HG03432 (cell line): Measurements from ENCODE around the gene SMCO4.
"Not testable (repeated sequence)": the region's sequence is repeated elsewhere in the genome, so short reads cannot be mapped to it uniquely, and the experiment has no call there.

ENCODE experiments used
- ATAC-seq: cut with Tn5 transposase; IDR thresholded peaks from one replicate; pipeline ENCODE4 v1.9.1; 2021; ENCODE audit warnings: mild to moderate bottlenecking, moderate library complexity; ENCODE audit not compliant: unreplicated experiment

SMCO4 gene

DNA sequence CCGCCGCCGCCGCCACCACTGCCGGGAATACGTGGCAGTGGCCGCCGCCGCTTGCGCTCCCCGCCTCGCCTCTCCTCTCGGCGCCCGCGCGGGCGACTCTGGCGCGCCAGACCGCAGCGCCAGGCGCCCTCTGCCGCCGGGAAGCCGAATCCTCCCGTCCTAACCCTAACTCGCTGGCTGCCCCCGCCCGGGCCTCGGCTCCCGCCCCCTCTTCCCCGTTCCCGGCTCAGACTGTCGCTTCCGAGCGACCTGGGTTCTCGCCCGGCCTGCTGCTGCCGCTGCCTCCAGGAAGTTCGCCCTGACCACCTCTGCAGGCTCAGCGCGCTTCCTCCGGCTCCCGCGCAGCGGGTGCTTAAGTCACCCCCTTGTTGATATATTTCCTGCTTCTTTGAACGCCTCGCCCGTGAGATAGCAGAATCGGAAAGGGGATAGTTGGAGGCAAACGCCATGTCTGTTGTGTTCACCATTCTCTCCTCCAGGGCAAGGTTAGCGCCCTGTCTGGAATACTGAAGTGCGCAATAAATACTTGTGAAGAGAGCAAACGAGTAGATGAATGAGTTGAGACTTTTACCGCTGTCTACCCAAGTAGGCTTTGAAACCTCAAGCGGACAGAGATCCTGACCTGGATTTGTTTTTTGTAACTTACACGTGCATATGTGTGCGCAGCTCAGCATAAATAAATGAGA lies at the start of gene SMCO4:
SMCO4 (minus strand) TSS at position 100 of the 686 bp plus-strand sequence. CDS start 64,202 bp downstream, outside the sequence.
- ATAC-seq: peak; percentile 87

GRCh38 chr11:93591247-93591898 lies 48.2 kb upstream of the SMCO4 start:
- ATAC-seq: peak; percentile 84

DNA sequence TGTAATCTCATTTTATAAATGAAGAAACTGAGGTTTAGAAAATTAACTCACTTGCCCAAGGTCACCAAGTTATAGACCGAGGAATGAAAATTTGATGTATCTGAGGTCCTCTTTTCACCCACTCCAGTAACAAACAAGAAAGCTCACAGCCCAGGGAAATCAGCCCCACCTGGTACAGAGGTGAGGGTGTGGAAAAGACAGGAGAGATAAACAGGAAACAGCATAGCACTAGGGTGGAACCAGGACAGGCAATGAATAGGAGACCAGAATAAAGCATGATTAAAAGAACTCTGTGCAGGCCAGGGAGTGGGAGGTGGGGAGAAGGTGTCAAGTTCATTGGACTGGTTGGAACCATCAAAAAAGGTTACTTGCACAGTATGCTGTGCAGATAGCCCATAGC lies 46.2 kb upstream of the SMCO4 start:
- no peak for ATAC-seq

DNA sequence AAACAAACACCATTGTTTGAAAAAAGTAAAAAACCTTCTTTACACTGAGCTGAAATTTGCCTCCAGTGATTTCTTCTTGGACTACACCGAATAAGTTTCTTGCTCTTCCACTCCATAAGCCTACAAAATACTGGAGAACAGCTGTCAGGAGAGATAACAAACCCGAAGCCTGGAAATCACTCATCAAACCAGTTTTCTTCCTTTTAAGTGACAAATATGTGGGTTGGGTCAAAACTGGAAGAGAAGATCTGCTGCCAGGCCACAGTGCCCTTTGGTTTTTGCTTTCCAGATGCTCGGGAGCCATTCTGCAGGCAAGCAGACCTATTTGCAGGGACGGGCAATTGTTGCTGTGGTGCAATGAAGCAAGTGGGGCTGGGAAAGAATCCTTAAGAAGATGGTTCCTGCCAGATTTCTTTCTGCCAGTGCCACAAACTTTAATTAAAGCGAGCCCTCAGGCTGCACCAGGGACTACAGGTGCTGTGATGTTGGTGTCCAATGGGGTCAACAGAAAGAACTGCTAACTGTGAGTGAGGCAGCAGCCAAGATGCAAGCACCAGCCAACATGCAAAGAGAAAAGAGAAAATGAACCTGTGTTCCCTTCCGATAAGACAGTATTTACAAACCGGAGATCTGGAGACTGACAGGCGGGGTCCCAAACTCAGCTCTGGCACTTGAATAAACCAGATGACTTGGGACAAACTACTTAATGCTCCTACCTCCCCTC lies 44.8 kb upstream of the SMCO4 start:
- ATAC-seq: no peak

DNA sequence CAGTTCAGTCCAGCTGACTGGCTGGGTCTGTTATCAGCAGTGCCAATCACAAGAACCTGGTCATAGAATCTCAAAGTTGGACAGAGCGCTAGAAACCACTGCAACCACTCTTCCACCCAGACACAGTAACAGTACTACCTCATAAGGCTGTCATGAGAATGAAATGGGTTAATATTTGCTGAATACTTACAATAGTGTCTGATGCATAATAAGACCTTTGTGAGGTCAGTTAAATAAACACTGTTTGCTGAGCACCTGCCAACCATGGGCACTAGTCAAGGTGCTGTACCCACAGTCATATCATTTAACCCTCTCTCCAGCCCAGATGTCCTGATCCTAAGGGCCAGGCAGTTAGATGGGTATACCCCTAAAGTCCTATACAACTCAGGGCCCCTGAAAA lies 44.2 kb upstream of the SMCO4 start:
- ATAC-seq: not testable (repeated sequence)

DNA sequence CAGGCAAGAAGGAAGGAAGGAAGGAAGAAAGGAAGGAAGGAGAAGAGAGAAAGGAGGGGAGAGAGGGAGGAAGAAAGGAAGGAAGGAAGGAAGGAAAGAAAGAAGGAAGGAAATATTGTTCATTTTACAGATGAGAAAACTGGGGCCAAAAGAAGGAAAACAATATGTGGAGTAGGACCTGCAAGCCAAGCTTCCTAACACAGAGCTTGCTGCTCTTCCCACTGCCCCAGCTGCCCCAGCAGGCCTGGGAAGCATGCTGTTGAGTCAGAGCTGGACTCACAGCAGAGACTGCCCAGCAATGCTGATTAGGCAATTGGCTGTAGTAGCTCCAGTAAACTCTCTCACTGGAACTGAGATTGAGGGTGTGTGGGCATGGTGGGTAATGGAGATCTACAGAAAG lies 42.6 kb upstream of the SMCO4 start:
- ATAC-seq: no peak

- no peak for ATAC-seq
Observed at GRCh38 chr11:93583490-93583889, 40.3 kb upstream of the SMCO4 start.

DNA sequence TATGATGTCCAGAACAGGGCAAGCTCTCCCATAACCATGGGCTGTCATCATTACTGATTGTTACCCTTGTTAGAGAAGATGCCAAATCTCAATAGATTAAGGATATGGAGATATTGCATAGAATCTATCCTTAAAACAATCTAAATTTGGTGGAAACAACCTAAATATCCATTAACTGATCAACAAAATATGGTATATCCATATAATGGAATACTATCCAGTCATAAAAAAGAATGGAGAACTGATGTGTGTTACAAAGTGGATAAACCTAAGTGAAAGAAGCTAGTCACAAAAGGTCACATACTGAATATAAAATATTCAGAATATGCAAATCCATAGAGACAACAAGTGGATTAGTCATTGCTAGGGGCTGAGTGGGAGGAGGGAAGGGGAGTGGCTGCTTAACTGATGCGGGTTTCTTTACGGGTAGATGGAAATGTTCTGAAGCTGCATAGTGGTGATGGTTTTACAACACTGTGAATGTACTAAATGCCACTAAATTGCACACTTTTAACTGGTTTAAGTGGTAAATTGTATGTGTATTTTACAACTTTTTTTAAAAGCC lies 36.1 kb upstream of the SMCO4 start:
- no peak for ATAC-seq

DNA sequence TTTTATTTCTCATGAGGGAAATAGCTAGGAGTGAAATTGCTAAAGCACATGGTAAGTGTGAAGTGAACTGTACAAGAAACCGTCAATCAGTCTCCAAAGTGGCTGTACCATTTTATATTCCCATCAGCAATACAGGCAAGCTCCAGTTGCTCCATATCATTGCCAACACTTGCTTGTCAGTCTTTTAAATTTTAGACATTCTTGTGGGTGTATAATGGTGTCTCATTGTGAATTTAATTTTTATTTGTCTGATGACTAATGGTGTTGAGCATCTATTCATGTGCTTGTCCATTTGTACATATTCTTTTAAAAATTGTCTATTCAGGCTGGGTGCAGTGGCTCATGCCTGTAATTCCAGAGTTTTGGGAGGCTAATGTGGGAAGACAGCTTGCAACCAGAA lies 34.1 kb upstream of the SMCO4 start:
- no peak for ATAC-seq

DNA sequence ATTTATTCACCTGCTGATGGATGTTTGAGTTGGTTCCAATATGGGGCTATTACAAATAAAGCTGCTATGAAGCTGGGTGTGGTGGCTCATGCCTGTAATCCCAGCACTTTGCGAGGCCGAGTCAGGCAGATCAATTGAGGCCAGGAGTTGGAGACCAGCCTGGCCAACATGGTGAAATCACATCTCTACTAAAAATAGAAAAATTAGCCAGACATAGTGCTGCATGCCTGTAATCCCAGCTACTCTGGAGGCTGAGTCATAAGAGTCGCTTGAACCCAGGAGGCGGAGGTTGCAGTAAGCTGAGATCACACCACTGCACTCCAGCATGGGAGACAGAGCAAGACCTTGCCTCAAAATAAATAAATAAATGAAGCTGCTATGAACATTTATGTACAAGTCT lies 33.7 kb upstream of the SMCO4 start:
- ATAC-seq: not testable (repeated sequence)

- no peak for ATAC-seq
Observed at GRCh38 chr11:93574638-93575220, 31.5 kb upstream of the SMCO4 start.

DNA sequence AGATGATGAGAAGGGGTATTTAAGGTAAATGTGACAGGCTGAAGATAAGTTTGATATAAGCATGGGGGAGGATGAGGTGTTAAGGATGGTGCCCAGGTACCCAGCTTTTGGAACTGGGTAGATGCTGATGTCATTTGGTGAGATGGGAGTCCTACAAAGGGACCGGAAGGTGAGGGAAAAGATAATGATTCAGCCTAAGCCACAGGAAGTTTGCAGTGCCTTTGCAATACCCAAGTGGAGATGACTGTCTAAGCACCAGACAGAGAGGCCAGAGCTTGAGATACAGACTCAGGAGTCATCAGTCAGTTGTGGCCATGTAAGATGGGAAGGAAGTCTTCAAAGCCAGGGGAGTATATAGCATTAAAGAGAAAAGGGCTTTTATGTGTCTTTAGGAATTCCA lies 30.0 kb upstream of the SMCO4 start:
- ATAC-seq: no peak

- no peak for ATAC-seq
Observed at GRCh38 chr11:93572621-93573020, 29.4 kb upstream of the SMCO4 start.

- ATAC-seq: no peak
Observed at GRCh38 chr11:93572171-93572570, 29.0 kb upstream of the SMCO4 start.

GRCh38 chr11:93571612-93572011 lies 28.4 kb upstream of the SMCO4 start:
- no peak for ATAC-seq

DNA sequence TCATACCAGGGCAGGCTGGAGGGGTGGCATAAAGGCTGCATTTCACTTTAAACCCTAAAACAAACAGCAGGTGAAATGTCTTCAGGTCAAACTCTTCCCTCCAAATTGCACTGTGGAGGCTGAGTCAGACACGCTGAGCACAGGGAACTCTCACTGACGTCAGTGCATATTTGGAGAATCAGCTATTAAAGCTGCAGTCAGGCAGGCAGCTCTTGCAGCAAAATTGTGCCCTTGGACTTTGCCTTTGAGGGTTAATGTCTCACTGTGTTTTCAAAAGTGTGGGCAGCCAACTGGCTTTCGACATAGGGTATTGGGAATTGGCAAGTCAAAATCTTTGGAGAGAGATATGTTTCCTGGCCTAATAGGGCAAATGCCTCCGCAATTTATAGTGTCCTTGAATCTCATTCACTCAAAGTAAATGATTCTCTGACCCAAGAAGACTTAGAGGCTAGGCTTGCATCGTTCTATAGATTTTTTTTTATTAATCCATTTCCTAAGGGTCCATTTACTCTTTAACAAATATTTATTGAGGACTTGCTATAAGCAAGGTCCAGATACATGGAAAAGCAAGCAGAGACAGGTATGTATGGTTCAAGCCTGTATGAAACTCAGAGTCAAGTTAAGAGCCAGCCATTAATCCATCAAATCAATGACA lies 27.7 kb upstream of the SMCO4 start:
- ATAC-seq: no peak

GRCh38 chr11:93569496-93569895 lies 26.3 kb upstream of the SMCO4 start:
- ATAC-seq: no peak

DNA sequence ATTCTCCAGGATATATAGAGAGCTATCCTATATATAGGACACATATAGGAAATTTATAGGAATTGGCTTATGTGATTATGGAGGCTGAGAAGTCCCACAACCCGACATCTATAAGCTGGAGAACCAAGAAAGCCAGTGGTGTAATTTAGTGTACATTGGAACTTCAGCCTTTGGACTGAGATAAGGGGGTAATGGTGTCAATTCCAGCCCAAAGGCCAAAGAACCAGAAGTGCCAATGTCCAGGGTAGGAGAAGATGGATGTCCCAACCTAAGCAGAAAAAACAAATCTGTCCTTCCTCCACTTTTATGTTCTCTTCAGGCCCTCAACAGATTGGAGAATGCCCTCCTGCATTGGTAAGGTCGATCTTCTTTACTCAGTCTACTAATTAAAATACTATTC lies 25.5 kb upstream of the SMCO4 start:
- ATAC-seq: no peak

DNA sequence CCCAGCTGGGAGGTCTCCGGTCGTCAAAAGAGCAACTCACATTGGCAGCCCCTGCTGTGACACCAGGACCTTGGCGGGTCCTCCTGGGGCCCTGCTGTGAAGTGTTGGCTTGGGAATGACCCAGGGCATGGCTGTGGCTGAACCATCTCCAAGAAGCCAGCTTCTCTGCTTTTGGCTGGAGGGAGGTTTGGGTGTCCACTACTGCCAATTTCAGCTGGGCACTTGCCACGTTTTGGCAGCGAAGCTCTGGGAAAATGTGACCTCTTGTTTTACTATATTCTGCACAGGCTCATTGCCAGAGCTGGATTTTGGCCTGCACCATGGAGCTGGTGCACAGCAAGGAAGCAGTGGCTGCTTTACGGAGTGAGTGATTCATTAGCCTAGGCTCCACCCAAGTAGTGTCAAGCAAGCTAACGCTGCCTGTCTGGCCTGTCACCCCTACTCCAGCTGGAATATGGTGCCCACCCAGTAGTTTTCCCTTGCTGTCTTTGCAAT lies 24.3 kb upstream of the SMCO4 start:
- ATAC-seq: no peak

DNA sequence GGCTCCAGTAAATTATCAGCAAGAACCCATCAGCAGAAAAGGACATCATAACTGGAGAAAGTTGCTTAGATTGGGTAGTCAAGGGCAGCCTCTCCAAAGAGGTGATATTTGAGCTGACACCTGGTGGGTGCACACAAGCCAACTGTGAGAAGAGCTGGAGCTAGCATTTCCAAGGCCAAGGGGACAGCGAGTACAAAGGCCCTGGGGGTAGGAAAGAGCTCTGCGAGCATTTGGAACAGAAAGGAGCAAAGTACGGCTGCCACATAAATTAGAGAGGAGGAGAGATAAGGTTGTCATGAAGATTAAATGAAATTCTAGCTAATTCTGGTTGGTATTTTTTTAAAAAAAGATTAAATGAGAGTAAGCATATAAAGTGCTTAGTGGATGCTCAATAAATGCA lies 21.7 kb upstream of the SMCO4 start:
- no peak for ATAC-seq

- ATAC-seq: no peak
Observed at GRCh38 chr11:93563857-93564256, 20.7 kb upstream of the SMCO4 start.
